Smooth muscle cell (in vitro differentiated cells): Measurements from ENCODE around the gene GPRC5D. TPM values are rescaled to one million over a fixed set of nuclear protein-coding genes. Genes with fewer than 3 reads are reported as not detected.

Experiments used
- DNase-seq: peaks from one replicate; lab custom pipeline; 2025; ENCODE audit not compliant: unreplicated experiment; lab: John Stamatoyannopoulos, UW
- H2AFZ ChIP-seq: fragments of 200-600 bp; sonication (generic); 2 replicates; pipeline ENCODE4 v1.6.0; 2016; ENCODE audit warnings: antibody characterized with exemption, low read depth, mild to moderate bottlenecking
- H3F3A ChIP-seq: fragments of 200-600 bp; sonication (generic); 2 replicates; pipeline ENCODE4 v1.6.0; 2017; ENCODE audit warnings: antibody characterized with exemption, low read depth
- H3K27ac ChIP-seq: fragments of 200-600 bp; sonication (generic); 2 replicates; pipeline ENCODE4 v1.5.1; 2016; ENCODE audit warnings: low read depth, mild to moderate bottlenecking
- H3K27me3 ChIP-seq: fragments of 200-600 bp; sonication (generic); 2 replicates; pipeline ENCODE4 v1.6.1; 2016; ENCODE audit warnings: low read depth, mild to moderate bottlenecking
- H3K36me3 ChIP-seq: fragments of 200-600 bp; sonication (generic); 2 replicates; pipeline ENCODE4 v1.5.1; 2016; ENCODE audit warnings: low read depth
- H3K4me1 ChIP-seq: fragments of 200-600 bp; sonication (generic); 2 replicates; pipeline ENCODE4 v1.5.1; 2016; ENCODE audit warnings: low read depth
- H3K4me2 ChIP-seq: fragments of 200-600 bp; sonication (generic); 2 replicates; pipeline ENCODE4 v1.6.0; 2016; ENCODE audit warnings: mild to moderate bottlenecking
- H3K4me3 ChIP-seq: fragments of 200-600 bp; sonication (generic); 2 replicates; pipeline ENCODE4 v1.5.1; 2016; ENCODE audit warnings: mild to moderate bottlenecking
- H3K79me2 ChIP-seq: fragments of 200-600 bp; sonication (generic); 2 replicates; pipeline ENCODE4 v1.6.0; 2016; ENCODE audit warnings: low read depth, mild to moderate bottlenecking
- H3K9ac ChIP-seq: fragments of 200-600 bp; sonication (generic); 2 replicates; pipeline ENCODE4 v1.6.0; 2016; ENCODE audit warnings: low read depth
- H3K9me3 ChIP-seq: fragments of 200-600 bp; sonication (generic); replicated peaks from 2 replicates; pipeline ENCODE4 v1.5.1; 2016; ENCODE audit warnings: low read depth
- H4K20me1 ChIP-seq: fragments of 200-600 bp; sonication (generic); 2 replicates; pipeline ENCODE4 v1.6.0; 2016; ENCODE audit warnings: low read depth
- WGBS: methylation state at CpG from one replicate; pipeline ENCODE4 v1.1.7; 2016; ENCODE audit warnings: low lambda C conversion rate; 5-methylcytosine and 5-hydroxymethylcytosine counted together
- polyA plus RNA-seq: library from polyadenylated mRNA; unstranded; fragments of >200 nt; fragmentation: Nextera tagmentation; extraction: Ambion mirVana; gene quantifications from 2 replicates; pipeline ENCODE4 v1.2.1, GENCODE V29; 2016
- total RNA-seq: library from RNA; depleted of rRNA; stranded (reverse); fragments of >200 nt; gene quantifications from 2 replicates; pipeline ENCODE4 v1.2.3, GENCODE V29; 2014
- TF ChIP-seq, protein P1 (sequence below): fragments of 200-600 bp; sonication (generic); IDR thresholded peaks from 2 replicates; pipeline ENCODE4 v1.5.1; 2017; ENCODE audit warnings: borderline replicate concordance, mild to moderate bottlenecking, antibody characterized with exemption; ENCODE audit not compliant: insufficient read depth, poor library complexity, severe bottlenecking

GPRC5D gene
- total and polyA plus RNA-seq, 2 experiments from 2014 or later: not detected

DNA sequence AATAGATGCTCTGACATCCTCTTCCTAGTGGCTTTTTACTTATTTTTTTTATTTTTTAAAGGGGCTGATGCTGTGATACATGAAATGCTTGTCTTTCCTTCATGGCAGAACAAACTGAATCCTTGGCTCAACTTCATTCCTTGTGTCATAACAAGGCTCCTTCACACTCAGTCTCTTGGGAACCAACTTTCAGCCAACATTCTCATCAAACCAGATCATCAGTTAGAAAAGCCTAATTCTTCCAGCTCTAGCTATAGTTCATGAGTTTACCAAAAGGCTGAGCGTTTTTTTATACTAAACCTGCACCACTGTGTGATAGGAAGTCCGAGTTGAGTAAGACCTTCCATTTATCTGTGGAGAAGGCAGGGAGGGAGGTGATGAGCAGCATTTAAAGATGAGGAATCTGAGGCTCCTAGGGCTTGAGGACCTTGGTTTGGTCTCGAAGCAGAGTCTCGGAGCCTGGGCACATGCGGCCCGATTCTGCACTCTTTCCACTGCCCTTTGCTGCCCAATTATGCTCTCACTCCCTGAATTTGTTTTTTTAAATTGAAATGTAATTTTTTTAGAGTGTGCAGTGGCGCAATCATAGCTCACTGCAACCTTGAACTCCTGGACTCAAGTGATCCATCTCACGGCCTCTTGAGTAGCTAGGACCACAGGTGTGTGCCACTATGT, 8.2 kb downstream of the GPRC5D start:
- H3K27me3 ChIP-seq: no peaks in the 10 kb centered on the region
- H3K4me2 ChIP-seq: no peak overlapping the region
- H3K4me3 ChIP-seq: no peak overlapping the region
- 95% methylated on average over 8 of the region's 8 CpGs for WGBS
- no peaks in the 10 kb centered on the region for H3K36me3 ChIP-seq
- H2AFZ ChIP-seq: no peak overlapping the region
- no peaks in the 10 kb centered on the region for H3K4me1 ChIP-seq
- no peak overlapping the region for H3K27ac ChIP-seq
- no peak for DNase-seq
- no peaks in the 10 kb centered on the region for H3K9me3 ChIP-seq
- no peaks in the 10 kb centered on the region for H4K20me1 ChIP-seq
- no peaks in the 10 kb centered on the region for H3F3A ChIP-seq
- no peak overlapping the region for H3K9ac ChIP-seq
- H3K79me2 ChIP-seq: no peaks in the 10 kb centered on the region
- TF ChIP-seq, protein P1, sequence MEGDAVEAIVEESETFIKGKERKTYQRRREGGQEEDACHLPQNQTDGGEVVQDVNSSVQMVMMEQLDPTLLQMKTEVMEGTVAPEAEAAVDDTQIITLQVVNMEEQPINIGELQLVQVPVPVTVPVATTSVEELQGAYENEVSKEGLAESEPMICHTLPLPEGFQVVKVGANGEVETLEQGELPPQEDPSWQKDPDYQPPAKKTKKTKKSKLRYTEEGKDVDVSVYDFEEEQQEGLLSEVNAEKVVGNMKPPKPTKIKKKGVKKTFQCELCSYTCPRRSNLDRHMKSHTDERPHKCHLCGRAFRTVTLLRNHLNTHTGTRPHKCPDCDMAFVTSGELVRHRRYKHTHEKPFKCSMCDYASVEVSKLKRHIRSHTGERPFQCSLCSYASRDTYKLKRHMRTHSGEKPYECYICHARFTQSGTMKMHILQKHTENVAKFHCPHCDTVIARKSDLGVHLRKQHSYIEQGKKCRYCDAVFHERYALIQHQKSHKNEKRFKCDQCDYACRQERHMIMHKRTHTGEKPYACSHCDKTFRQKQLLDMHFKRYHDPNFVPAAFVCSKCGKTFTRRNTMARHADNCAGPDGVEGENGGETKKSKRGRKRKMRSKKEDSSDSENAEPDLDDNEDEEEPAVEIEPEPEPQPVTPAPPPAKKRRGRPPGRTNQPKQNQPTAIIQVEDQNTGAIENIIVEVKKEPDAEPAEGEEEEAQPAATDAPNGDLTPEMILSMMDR: no peak

DNA sequence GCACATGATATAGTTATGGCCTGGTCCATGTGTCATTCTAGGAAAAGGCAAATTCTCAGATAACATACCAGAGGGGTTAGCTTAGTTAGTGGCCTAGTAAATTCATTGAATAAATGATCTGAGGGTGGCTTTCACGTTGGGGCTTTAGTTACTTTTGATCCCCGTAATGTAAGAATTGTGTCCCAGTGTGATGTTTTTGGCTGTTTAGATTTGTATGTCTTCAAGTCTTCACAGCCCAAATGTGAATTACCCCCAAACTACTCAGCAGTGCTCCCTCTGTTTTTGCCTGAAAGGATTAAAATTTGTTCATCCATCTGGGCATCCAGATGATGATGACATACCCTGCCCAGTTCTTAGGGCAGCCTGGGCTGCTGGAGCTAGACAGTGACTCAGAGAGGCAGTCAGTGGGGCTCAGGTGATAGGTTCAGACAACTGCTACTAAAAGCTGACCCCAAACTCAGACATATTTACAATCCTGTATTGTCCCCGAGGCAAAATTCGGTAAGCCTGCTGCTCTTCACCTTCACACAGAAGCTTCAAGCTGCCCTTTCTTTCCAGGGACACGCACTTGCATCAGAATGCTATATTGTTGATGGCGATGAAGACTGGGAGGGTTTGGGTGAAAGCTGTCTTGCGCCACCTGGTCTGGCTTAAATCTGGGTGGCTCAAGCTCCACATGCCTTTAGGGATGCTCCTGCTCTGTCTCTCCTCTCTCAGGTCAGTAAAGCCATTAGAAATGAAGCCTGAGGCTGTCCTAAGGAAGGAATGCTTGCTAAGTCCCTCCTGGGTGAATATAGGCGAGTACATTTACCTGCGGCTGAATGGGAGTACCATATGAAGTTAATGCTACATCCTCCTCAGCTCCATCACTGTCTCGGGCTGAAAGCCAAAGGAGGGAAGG, 10.3 kb downstream of the GPRC5D start:
- WGBS: 74% methylated on average over 10 of the region's 10 CpGs
- H3K79me2 ChIP-seq: no peaks in the 10 kb centered on the region
- H4K20me1 ChIP-seq: no peaks in the 10 kb centered on the region
- no peak for DNase-seq
- TF ChIP-seq, protein P1: no peak
- H3K9me3 ChIP-seq: no peaks in the 10 kb centered on the region
- no peak overlapping the region for H3K4me2 ChIP-seq
- no peak overlapping the region for H2AFZ ChIP-seq
- H3K4me1 ChIP-seq: no peaks in the 10 kb centered on the region
- no peaks in the 10 kb centered on the region for H3F3A ChIP-seq
- no peak overlapping the region for H3K9ac ChIP-seq
- H3K36me3 ChIP-seq: no peaks in the 10 kb centered on the region
- H3K4me3 ChIP-seq: no peak overlapping the region
- peak overlapping the region; percentile 67 for H3K27ac ChIP-seq
- no peaks in the 10 kb centered on the region for H3K27me3 ChIP-seq

DNA sequence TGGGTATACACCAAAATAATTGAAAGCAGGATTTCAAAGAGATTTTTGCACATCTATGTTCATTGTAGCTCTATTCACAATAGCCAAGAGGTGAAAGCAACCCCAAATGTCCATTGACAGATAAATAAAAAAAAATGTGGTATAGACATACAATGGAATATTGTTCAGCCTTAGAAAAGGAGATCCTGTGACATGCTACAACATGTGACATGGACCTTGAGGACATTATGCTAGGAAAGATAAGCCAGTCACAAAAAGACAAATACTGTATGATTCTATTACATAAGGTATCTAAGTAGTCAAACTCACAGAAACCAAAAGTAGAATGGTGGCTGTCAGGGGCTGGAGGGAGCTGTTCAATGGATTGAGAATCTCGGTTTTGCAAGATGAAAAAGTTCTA, 12.1 kb downstream of the GPRC5D start:
- Histone ChIP-seq H3K79me2 (no peaks in the 10 kb centered on the region), H3K9ac (no peak overlapping the region), H3K27me3 (no peaks in the 10 kb centered on the region), H3K9me3 (no peaks in the 10 kb centered on the region), H3K27ac (no peak overlapping the region), H3K36me3 (no peaks in the 10 kb centered on the region), H2AFZ (no peak overlapping the region), H4K20me1 (no peaks in the 10 kb centered on the region), H3K4me2 (no peak overlapping the region), H3K4me3 (no peak overlapping the region), H3K4me1 (no peaks in the 10 kb centered on the region), H3F3A (no peaks in the 10 kb centered on the region)
- 86% methylated on average over 1 of the region's 1 CpG for WGBS
- TF ChIP-seq, protein P1: no peak
- no peak for DNase-seq
